Rectal smooth muscle tissue (tissue), 1 donor: ENCODE data around the gene ALDH7A1.

Experiments used
- H3K27ac ChIP-seq: one replicate; pipeline ENCODE4 v1.7.0; 2013; ENCODE audit warnings: low read depth, low read length, inconsistent platforms
- H3K27me3 ChIP-seq: one replicate; pipeline ENCODE4 v1.7.0; 2013; ENCODE audit warnings: low read length; ENCODE audit not compliant: control insufficient read depth, insufficient read depth
- H3K36me3 ChIP-seq: one replicate; pipeline ENCODE4 v1.7.0; 2013; ENCODE audit warnings: low read length; ENCODE audit not compliant: control insufficient read depth, insufficient read depth
- H3K4me1 ChIP-seq: one replicate; pipeline ENCODE4 v1.7.0; 2013; ENCODE audit warnings: low read length; ENCODE audit not compliant: control insufficient read depth, insufficient read depth
- H3K4me3 ChIP-seq: one replicate; pipeline ENCODE4 v1.7.0; 2013; ENCODE audit warnings: low read length
- H3K9ac ChIP-seq: one replicate; pipeline ENCODE4 v1.7.0; 2013; ENCODE audit warnings: low read length

The ALDH7A1 gene

DNA sequence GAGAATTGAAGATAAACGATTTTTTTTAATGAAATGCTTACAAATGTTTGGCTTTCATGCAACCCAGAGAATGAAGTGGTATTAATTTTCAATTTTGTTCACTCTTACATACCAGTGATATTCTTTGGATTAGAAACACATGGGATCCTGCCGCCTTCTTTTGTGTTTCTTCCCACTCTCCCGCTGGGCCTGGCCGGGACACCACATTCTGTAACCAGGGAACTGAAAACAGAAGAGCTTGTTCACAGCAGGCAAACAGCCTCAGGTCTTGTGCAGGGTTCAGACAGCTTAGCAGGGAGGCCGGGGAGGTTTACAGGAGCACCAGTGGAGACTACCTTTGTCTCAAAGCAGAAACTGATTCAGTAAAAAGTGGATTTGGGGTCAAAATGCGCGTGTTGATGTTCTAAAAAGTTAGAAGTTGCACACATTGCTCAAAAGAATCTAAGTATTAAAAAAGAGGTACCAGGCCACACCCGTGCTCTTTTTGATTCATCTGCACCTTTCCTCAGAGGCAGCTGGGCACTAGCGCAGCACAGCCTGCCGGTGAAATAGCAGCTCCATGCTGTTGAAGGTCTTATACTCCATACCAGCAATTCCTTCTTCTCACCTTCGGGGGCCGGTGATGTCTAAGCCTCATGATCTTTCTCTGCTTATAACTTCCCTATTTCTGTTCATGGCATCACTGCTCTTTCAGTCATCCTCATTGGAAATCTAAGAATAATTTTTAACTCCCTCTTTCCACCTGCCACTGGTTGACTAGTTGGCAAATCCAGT lies 104.7 kb downstream of the ALDH7A1 start:
- peaks cover 2% of the 10 kb centered on the region for H3K27me3 ChIP-seq
- peaks cover 5% of the 10 kb centered on the region for H3K4me1 ChIP-seq
- no peak overlapping the region for H3K9ac ChIP-seq
- H3K4me3 ChIP-seq: no peak overlapping the region
- H3K27ac ChIP-seq: peak overlapping the region; percentile 40
- H3K36me3 ChIP-seq: peaks cover 21% of the 10 kb centered on the region

GRCh38 chr5:126488443-126489065 lies 106.5 kb downstream of the ALDH7A1 start:
- no peaks in the 10 kb centered on the region for H3K27me3 ChIP-seq
- H3K4me3 ChIP-seq: no peak overlapping the region
- H3K36me3 ChIP-seq: peaks cover 21% of the 10 kb centered on the region
- H3K9ac ChIP-seq: no peak overlapping the region
- peaks cover 5% of the 10 kb centered on the region for H3K4me1 ChIP-seq
- H3K27ac ChIP-seq: no peak overlapping the region

GRCh38 chr5:126487596-126487995 lies 107.4 kb downstream of the ALDH7A1 start:
- Histone ChIP-seq H3K27ac (no peak overlapping the region), H3K4me1 (peaks cover 8% of the 10 kb centered on the region), H3K27me3 (no peaks in the 10 kb centered on the region), H3K36me3 (peaks cover 17% of the 10 kb centered on the region), H3K4me3 (no peak overlapping the region), H3K9ac (no peak overlapping the region)

GRCh38 chr5:126486332-126486731 lies 108.7 kb downstream of the ALDH7A1 start:
- Histone ChIP-seq H3K4me3 (no peak overlapping the region), H3K27ac (no peak overlapping the region), H3K36me3 (peaks cover 17% of the 10 kb centered on the region), H3K27me3 (no peaks in the 10 kb centered on the region), H3K9ac (no peak overlapping the region), H3K4me1 (peaks cover 8% of the 10 kb centered on the region)

DNA sequence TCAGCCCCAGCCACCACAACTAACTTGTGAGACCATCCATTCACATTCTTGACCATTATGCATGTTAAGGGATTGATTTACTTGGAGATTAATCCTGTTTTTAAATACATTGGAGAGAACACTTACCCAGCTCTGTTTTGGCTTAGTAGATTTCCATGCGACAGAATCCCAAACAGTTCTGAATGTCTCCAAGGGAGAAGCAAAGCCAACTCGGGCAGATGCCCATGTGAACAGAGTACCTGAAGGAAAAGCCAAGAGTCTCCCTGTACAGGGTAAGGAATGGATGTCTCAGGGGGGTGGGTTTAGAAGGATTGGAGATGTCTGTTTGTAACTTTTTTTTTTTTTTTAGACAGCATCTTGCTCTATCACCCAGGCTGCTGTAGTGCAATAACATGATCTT lies 110.8 kb downstream of the ALDH7A1 start:
- Histone ChIP-seq H3K36me3 (peaks cover 15% of the 10 kb centered on the region), H3K27me3 (no peaks in the 10 kb centered on the region), H3K9ac (no peak overlapping the region), H3K4me3 (no peak overlapping the region), H3K27ac (no peak overlapping the region), H3K4me1 (peaks cover 3% of the 10 kb centered on the region)

DNA sequence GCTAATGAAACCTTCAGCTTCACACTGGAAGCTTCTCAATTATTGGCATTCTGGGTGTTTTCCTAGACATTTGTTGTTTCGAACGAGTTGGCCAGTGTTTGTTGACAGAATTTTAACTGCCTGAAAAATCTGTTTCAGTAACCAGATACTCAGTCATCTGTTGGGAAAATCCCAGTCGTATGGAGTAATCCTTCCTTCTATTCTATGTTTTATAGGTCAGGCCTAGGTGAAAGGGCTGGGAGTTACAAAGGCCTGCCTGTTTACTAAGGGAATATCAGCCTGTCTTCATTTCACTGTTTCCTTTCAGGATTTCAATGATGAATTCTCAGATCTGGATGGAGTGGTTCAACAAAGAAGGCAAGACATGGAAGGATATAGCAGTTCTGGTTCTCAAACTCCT lies 111.9 kb downstream of the ALDH7A1 start:
- Histone ChIP-seq H3K9ac (no peak overlapping the region), H3K4me1 (peaks cover 3% of the 10 kb centered on the region), H3K36me3 (peaks cover 13% of the 10 kb centered on the region), H3K27me3 (no peaks in the 10 kb centered on the region), H3K4me3 (no peak overlapping the region), H3K27ac (no peak overlapping the region)

- H3K4me1 ChIP-seq: peaks cover 3% of the 10 kb centered on the region
- H3K36me3 ChIP-seq: peaks cover 13% of the 10 kb centered on the region
- H3K27me3 ChIP-seq: no peaks in the 10 kb centered on the region
- H3K9ac ChIP-seq: no peak overlapping the region
- no peak overlapping the region for H3K4me3 ChIP-seq
- H3K27ac ChIP-seq: no peak overlapping the region
Measured at GRCh38 chr5:126482591-126482990, 112.4 kb downstream of the ALDH7A1 start.

DNA sequence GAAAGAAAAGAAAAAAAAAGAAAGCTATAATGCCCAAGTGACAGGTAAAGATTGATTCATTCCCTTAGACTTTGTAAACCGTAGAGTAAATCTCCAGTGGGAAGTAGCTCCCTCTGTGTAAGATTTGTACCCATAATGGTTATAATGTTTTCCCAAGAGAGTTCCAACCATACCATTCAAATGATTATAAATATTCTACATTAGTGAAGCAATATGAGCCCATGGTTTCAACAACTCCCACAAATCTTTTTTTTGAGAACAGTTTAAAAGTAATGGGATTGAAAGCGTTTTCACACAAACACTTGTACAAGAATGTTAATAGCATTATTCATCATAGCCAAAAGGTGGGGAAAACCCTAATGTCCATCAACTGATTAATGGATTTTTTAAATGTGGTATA lies 113.8 kb downstream of the ALDH7A1 start:
- H3K9ac ChIP-seq: no peak overlapping the region
- peaks cover 6% of the 10 kb centered on the region for H3K4me1 ChIP-seq
- no peak overlapping the region for H3K4me3 ChIP-seq
- no peaks in the 10 kb centered on the region for H3K27me3 ChIP-seq
- H3K36me3 ChIP-seq: peaks cover 4% of the 10 kb centered on the region
- H3K27ac ChIP-seq: no peak overlapping the region
